Effector memory CD4-positive, alpha-beta T cell (primary cell): ENCODE measurements around the gene OSBPL8.

Source experiments
- DNase-seq, 3 donors: peaks; one replicate each; pipeline ENCODE4 v3.0.0-alpha.2; 2020
- H3K27ac ChIP-seq: 2 replicates; pipeline ENCODE4 v1.7.0; 2013; ENCODE audit warnings: mild to moderate bottlenecking, low read length, moderate library complexity; ENCODE audit not compliant: insufficient read depth, poor library complexity, severe bottlenecking
- H3K27me3 ChIP-seq: replicated peaks from 2 replicates; pipeline ENCODE4 v1.7.0; 2013; ENCODE audit warnings: mild to moderate bottlenecking, low read length; ENCODE audit not compliant: insufficient read depth, control insufficient read depth, poor library complexity, severe bottlenecking
- H3K36me3 ChIP-seq: 2 replicates; pipeline ENCODE4 v1.7.0; 2013; ENCODE audit warnings: mild to moderate bottlenecking, low read length, moderate library complexity; ENCODE audit not compliant: control insufficient read depth, insufficient read depth
- H3K4me1 ChIP-seq: 2 replicates; pipeline ENCODE4 v1.7.0; 2013; ENCODE audit warnings: low read length, mild to moderate bottlenecking; ENCODE audit not compliant: control insufficient read depth, insufficient read depth, poor library complexity, severe bottlenecking
- H3K4me3 ChIP-seq: 2 replicates; pipeline ENCODE4 v1.7.0; 2013; ENCODE audit warnings: low read length, low read depth, mild to moderate bottlenecking; ENCODE audit not compliant: insufficient read depth, poor library complexity, severe bottlenecking
- H3K9me3 ChIP-seq: 2 replicates; pipeline ENCODE4 v1.7.0; 2013; ENCODE audit warnings: mild to moderate bottlenecking, low read length, moderate library complexity; ENCODE audit not compliant: control insufficient read depth

OSBPL8 gene

GRCh38 chr12:76455582-76456345 lies 103.8 kb downstream of the OSBPL8 start:
- no peak overlapping the region for H3K27ac ChIP-seq

DNA sequence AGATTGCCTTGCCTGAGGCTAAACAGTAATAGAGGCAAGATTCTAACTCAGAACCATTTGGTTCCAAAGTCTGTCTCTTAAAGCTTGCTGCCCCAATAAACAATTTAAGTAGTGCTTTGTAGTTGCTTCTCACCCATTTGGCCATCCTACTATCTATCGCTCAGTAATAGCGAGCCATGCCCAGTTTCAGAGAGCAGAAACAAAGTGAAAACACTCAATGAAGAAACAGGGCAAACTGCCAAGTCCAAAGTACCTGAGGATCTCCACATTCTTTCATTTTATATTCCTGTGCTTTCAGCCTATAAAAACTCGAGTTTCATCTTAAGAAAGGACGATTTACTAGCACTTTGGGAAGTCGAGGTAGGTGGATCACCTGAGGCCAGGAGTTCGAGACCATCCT lies 108.0 kb downstream of the OSBPL8 start:
- no peaks in the 10 kb centered on the region for H3K9me3 ChIP-seq
- DNase-seq, result no peak
- no peak overlapping the region for H3K4me3 ChIP-seq
- H3K36me3 ChIP-seq, result peaks cover 16% of the 10 kb centered on the region
- H3K27ac ChIP-seq, result no peak overlapping the region
- H3K27me3 ChIP-seq, result no peaks in the 10 kb centered on the region
- H3K4me1 ChIP-seq, result peaks cover under 1% of the 10 kb centered on the region

More at GRCh38 chr12:76455582-76456345, 103.8 kb downstream of the OSBPL8 start:
- Histone ChIP-seq H3K27me3 (no peaks in the 10 kb centered on the region), H3K9me3 (no peaks in the 10 kb centered on the region), H3K36me3 (peaks cover 2% of the 10 kb centered on the region), H3K4me1 (peaks cover 5% of the 10 kb centered on the region), H3K4me3 (no peak overlapping the region)
- no peak for DNase-seq

DNA sequence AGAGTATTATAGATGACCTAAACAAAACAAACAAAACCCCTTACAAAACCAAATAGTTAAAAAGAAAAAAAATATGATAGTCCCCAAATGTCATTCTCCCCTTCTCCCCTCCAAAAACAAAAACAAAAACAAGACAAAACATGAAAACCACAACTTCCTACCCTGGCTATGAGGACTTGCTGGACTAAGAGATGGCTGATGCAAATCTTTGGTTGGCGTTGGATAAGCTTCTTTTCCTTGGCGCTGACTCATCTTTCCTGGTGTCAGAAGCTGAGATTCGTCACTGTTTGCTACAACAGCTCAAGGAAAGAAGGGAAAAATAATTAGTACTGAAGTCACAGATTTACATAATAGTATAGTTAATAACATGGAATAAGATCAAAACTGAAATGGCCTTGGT lies 108.9 kb downstream of the OSBPL8 start:
- no peaks in the 10 kb centered on the region for H3K27me3 ChIP-seq
- H3K9me3 ChIP-seq, result no peaks in the 10 kb centered on the region
- no peak overlapping the region for H3K4me3 ChIP-seq
- no peak for DNase-seq
- no peaks in the 10 kb centered on the region for H3K4me1 ChIP-seq
- no peak overlapping the region for H3K27ac ChIP-seq
- H3K36me3 ChIP-seq, result peaks cover 16% of the 10 kb centered on the region

- no peak overlapping the region for H3K4me3 ChIP-seq
- no peak for DNase-seq
- H3K36me3 ChIP-seq, result peaks cover 16% of the 10 kb centered on the region
- H3K9me3 ChIP-seq, result no peaks in the 10 kb centered on the region
- no peaks in the 10 kb centered on the region for H3K27me3 ChIP-seq
- H3K4me1 ChIP-seq, result no peaks in the 10 kb centered on the region
- H3K27ac ChIP-seq, result no peak overlapping the region
These were observed 109.6 kb downstream of the OSBPL8 start for GRCh38 chr12:76449993-76450392.

- Histone ChIP-seq H3K27me3 (no peaks in the 10 kb centered on the region), H3K4me3 (no peak overlapping the region), H3K36me3 (peaks cover 16% of the 10 kb centered on the region), H3K27ac (no peak overlapping the region), H3K9me3 (no peaks in the 10 kb centered on the region), H3K4me1 (no peaks in the 10 kb centered on the region)
- DNase-seq, result no peak
These were observed 110.0 kb downstream of the OSBPL8 start for GRCh38 chr12:76449583-76449982.

- Histone ChIP-seq H3K36me3 (peaks cover 16% of the 10 kb centered on the region), H3K27me3 (no peaks in the 10 kb centered on the region), H3K4me1 (no peaks in the 10 kb centered on the region), H3K27ac (no peak overlapping the region), H3K9me3 (no peaks in the 10 kb centered on the region), H3K4me3 (no peak overlapping the region)
- no peak for DNase-seq
These were observed 110.6 kb downstream of the OSBPL8 start for GRCh38 chr12:76449016-76449415.

DNA sequence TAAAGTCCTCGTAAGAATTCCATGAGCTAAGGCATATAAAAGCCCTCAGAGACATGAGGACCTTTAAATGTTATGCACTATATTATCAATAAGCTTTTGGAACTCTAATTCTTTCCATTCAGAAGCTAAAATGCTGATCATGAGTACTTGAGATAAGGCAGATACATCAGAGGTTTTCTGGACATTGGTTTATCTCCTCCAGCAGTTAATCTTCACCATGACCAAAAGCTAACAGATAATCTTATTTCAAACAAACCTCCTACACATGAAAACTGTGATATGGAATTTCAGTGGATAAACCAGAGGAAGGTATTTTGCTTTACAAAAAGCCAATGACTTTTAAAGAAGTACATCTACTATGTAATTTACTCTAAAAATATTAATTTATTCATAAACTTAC lies 113.5 kb downstream of the OSBPL8 start:
- Histone ChIP-seq H3K9me3 (no peaks in the 10 kb centered on the region), H3K4me3 (no peak overlapping the region), H3K27me3 (no peaks in the 10 kb centered on the region), H3K27ac (no peak overlapping the region), H3K4me1 (no peaks in the 10 kb centered on the region), H3K36me3 (peaks cover 16% of the 10 kb centered on the region)
- no peak for DNase-seq

DNA sequence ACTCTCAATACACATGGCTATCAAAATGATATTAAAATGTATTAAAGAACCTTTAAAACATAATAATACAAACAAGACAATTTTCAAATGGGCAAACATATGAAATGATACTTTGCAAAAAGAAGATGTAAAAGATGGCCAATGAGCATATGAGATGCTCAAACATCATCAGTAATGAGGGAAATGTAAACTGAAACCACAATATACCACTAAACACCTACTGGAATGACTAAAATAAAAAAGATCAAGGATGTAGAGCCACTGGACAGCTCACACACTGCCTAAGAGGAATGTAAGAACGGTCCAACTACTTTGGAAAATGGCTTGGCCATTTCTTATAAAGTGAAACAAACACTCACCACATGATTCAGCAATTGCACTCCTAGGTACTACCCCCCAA lies 114.1 kb downstream of the OSBPL8 start:
- Histone ChIP-seq H3K27me3 (no peaks in the 10 kb centered on the region), H3K9me3 (no peaks in the 10 kb centered on the region), H3K27ac (no peak overlapping the region), H3K36me3 (peaks cover 11% of the 10 kb centered on the region), H3K4me3 (no peak overlapping the region), H3K4me1 (no peaks in the 10 kb centered on the region)
- no peak for DNase-seq

GRCh38 chr12:76444408-76444984 lies 115.1 kb downstream of the OSBPL8 start:
- peaks cover 6% of the 10 kb centered on the region for H3K36me3 ChIP-seq
- H3K4me1 ChIP-seq, result no peaks in the 10 kb centered on the region
- DNase-seq, result no peak
- H3K9me3 ChIP-seq, result no peaks in the 10 kb centered on the region
- no peak overlapping the region for H3K4me3 ChIP-seq
- no peak overlapping the region for H3K27ac ChIP-seq
- H3K27me3 ChIP-seq, result no peaks in the 10 kb centered on the region

DNA sequence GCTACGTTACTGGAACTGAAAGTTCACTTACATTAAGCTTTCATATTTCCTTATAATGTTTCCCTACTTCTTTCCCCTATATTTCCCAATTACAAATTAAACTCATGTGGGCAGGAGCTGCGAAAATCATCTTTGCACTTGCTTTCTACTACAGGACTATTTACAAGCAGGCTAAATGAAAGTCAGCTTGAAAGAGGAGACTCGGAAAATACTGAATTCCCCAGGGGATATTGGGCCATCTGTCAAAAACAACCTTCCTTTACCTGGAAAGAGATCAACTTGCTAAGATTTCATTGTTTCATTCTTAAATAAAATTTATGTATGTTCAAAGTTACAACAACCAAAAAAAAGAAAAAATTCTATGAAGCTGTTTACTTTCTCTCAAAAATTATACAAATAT lies 118.6 kb downstream of the OSBPL8 start:
- H3K27ac ChIP-seq, result no peak overlapping the region
- no peak overlapping the region for H3K4me3 ChIP-seq
- H3K27me3 ChIP-seq, result no peaks in the 10 kb centered on the region
- no peaks in the 10 kb centered on the region for H3K4me1 ChIP-seq
- DNase-seq, result no peak
- H3K9me3 ChIP-seq, result no peaks in the 10 kb centered on the region
- no peaks in the 10 kb centered on the region for H3K36me3 ChIP-seq
